GM11168 (cell line): ENCODE data around the gene RMC1.

Source experiments
- in situ Hi-C: fragments of 300-500 bp; cut with MboI; formaldehyde crosslinking; loops from one replicate; pipeline ENCODE4 v1.12.0; 2022; ENCODE audit warnings: low sequenced_read_pairs; ENCODE audit not compliant: unreplicated experiment

The RMC1 gene

DNA sequence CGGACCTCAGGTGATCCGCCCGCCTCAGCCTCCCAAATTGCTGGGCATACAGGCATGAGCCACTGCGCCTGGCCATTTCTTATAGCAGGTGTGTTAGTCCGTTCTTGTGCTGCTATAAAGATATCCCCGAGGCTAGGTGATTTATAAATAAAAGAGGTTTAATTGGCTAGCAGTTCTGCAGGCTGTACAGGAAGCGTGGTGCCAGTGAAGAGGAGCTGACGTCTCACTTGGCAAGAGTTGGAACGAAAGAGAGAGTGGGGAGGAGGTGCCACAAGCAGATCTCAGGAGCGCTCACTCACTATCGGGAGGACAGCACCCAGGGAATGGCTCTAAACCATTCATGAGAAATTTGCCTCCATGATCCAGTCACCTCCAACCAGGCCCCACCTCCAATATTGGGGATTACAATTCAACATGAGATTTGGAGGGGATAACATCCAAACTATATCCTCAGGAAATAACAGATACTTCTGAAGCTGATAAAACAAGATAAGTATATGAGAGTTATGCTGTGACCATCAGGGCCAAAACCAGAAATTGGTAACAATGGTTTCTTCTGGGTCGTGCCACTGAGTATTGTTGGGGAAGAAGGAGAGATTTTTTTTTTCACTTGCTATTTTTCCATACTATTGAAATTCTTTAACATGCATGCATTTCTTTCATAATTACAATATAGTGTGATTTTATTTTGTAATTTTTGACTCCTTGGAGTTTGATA is 7.4 kb upstream of the RMC1 start:
- in situ Hi-C loops: no loop called here

DNA sequence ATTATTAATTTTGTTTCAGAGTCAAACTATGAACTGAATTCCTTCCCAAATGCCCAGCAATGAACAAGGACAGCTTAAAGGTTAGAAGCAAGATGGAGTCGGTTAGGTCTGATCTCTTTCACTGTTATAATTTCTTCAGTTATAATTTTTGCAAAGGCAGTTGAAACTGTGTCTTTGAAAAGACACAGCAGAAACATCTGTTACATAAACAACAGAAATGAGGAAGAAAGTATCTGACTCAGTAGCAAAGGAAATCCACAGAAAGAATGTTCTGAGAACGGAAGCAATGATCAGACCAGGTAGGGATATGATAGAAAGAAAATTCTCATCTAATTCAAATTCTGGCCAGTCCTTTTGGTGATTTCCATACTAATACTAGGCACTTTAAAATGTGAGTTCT is 5.2 kb upstream of the RMC1 start:
- in situ Hi-C loops: no loop called here

DNA sequence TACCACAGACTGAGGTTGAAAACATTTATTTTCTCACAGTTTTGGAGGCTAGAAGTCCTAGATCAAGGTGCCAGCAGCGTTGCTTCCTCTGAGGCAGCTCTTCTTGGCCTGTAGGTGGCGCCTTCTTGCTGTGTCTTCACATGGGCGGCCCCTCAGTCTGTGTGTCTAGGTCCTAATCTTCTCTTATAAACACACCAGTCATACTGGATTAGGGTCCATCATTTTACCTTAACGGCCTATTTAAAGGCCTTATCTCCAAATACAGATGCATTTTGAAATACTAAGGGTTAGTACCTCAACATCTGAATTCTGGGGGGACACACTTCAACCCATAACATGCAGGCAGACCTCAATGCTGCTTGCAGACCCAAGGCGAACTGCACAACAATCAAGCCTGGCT is 4.4 kb upstream of the RMC1 start:
- in situ Hi-C loops: no loop called here

DNA sequence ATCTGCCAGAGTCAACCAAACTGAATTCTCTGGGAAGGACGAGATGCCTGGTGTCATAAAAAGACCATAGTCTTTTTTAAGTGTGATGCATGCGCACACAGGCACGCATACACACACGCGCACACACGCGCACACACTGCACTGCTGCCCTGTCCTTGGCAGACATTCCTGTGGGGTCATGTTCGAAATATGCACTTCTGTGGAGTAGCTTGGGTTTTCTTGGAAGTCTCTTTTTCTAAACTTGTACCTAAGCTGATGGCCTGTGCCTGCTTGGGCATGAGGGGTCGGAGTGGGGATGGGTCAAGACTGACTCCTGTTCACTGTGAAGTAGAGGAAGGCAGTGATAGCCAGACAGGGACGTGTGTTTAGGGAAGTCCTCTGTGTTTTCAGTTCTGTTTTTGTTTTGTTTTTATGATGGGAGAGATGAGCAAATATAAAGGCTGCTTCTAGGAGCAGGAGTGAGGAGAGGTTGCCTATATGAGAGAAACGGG is 4.0 kb upstream of the RMC1 start:
- in situ Hi-C loops: no loop called here

DNA sequence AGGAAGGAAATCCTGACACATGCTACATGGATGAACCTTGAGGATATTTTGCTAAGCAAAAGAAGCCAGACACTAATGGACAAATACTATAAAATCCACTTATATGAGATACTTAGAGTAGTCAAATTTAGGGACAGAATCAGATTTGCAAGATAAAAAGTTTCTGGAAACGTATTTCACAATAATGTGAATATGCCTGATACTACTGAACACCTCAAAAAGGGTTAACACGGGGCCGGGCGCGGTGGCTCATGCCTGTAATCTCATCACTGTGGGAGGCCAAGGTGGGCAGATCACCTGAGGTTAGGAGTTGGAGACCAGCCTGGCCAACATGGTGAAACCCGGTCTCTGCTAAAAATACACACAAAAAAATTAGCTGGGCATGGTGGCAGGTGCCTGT is 1.7 kb upstream of the RMC1 start:
- in situ Hi-C loops: no loop called here

DNA sequence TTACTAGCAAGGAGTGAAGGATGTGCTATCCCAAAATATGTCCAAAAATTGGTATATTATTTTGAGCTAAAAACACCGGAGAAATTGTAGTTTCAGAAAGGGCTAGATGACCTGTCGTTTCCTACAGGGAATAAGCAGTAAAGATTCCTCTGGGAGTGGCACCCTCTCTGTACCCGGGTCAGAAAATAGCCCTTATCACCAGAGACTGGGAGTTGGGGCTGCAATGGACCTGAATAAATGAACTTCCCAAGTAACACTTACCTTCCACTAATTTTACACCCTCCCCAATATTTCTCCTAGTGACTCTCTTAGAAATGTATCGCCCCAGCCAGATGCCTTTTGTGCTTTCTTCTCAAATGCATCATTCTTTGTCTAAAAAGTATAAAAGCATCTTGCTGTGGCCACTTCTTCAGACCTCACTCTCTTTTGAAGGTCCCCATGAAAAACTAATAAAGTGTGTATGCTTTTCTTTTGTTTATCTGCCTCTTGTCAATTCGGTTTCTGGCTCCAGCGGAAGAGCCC is 734 bp upstream of the RMC1 start:
- in situ Hi-C loops: no loop called here

DNA sequence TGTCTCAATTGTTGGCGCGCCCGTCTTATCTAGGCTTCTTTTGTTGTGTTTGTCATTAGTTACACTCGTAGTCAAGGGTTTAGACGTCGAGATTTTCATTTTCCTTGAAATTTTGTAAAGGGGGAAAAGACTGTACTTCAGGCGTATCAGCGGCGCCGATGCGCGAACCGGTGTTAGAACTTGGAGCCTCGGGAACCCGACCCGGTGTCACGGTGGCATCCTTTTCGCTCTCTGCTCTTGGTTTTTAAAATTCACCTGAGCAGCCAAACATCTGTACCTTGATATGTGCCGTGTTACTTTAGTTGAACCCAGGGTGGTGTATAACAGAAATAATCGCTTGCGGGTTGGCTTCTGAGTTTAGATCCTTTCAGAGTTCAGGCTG is 643 bp downstream of the RMC1 start:
- in situ Hi-C loops: no loop called here

DNA sequence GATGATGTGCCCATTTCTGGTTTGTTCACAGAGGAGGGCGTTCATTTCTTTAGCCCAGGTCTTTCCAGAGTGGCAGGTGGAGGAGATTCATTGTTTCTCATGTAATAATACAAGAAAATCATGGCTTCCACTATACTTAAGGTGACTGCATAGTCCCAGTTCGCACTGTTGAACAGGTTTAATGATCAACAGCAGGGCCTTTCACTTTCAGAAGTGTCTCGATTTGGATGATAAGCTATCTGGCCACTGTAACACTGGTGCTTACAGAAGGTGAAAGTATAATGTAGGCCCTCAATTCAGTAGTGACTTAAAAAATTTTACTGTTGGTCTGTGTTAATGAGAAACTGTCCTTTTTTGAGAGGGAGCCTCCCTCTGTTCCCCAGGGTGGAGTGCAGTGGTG is 1.4 kb downstream of the RMC1 start:
- in situ Hi-C loops: no loop called here

DNA sequence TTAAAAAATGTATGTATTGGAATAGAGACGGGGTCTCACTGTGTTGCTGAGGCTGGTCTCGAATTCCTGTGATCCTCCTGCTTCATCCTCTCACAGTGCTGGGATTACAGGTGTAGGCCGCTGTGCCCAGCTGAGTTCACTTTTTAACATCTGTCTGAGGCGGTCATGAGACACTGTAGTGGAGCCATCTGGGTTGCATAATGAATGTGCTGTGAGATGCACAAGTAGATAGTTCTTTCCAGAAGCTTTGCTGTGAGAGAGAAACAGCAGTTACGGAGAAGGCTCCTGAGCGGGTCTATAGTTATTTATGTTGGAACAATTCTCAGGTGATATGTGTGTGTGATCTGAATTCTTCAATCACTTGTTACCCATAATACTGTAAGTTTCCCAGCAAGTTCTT is 3.1 kb downstream of the RMC1 start:
- in situ Hi-C loops: no loop called here

DNA sequence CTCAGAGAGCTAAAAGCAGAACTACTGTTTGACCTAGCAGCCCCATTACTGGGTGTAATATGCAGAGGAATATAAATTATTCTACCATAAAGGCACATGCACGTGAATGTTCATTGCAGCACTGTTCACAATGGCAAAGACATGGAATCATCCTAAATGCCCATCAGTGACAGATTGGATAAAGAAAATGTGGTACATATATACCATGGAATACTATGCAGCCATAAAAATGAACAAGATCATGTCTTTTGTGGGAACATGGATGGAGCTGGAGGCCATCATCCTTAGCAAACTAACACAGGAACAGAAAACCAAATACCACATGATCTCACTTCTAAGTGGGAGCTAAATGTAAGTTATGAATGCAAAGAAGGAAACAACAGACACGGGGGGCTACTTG is 7.6 kb downstream of the RMC1 start:
- in situ Hi-C loops: loop anchor here (10.0 kb wide), 1 partner anchor 74 kb away; the partner anchor contains the start of gene NPC1

DNA sequence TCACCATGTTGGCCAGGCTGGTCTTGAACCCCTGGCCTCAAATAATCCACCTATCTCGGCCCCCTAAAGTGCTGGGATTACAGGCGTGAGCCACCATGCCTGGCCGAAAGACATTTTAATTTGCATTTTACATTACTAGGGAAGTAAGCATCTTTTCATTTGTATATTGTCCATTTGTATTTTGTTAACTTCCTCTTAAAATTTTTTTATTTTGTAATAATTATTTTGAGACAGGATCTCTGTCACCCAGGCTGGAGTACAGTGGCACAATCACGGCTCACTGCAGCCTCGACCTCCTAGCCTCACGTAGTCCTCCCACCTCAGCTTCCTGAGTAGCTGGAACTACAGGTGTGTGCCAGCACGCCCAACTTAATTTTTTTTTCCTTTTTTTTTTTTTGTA is 8.9 kb downstream of the RMC1 start:
- in situ Hi-C loops: loop anchor here (10.0 kb wide), 1 partner anchor 73 kb away; the partner anchor contains the start of gene NPC1

DNA sequence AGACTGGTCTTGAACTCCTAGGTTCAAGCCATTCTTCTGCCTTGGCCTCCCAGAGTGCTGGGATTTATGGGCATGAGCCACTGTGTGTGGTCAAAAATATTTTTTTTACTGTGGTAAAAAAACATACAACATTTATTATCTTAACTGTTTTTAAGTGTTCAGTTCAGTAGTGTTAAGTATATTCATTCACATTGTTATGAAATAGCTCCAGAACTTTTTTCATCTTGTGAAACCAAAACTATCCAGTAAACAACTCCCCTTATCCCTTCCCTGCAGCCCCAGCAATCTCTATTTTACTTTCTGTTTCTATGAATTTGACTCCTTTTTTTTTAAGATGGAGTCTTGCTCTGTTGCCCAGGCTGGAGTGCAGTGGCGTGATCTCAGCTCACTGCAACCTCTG is 9.3 kb downstream of the RMC1 start:
- in situ Hi-C loops: loop anchor here (10.0 kb wide), 1 partner anchor 72 kb away; the partner anchor contains the start of gene NPC1

DNA sequence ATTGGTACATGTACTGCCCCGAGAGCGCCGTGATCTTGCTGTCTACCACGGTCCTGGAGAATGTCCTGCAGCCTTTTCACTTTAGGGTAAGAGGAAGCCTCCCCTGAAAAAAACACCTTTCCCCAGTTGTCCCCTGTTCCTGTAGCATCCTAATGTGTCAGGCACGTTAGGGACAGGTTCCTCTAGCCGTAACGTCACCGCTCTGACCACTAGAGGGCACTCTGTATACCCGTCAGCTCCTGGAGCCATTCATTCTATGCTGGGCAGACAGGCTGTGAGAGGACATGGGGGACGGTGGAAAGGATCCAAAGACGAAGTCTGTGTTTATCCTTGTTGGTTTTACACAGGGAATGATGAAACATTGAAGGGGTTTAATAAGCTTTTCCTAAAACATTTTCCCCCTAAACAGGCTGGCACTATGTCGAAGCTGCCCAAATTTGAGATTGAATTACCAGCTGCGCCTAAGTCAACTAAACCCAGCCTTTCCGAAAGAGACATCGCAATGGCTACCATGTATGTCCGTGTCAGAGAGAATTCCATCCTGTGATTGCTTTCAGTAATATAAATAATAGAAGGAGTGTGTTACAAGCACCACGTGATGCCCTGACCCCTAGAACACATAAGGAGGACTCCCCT is 12.7 kb downstream of the RMC1 start:
- in situ Hi-C loops: loop anchor here (10.0 kb wide), 1 partner anchor 69 kb away; the partner anchor contains the start of gene NPC1

DNA sequence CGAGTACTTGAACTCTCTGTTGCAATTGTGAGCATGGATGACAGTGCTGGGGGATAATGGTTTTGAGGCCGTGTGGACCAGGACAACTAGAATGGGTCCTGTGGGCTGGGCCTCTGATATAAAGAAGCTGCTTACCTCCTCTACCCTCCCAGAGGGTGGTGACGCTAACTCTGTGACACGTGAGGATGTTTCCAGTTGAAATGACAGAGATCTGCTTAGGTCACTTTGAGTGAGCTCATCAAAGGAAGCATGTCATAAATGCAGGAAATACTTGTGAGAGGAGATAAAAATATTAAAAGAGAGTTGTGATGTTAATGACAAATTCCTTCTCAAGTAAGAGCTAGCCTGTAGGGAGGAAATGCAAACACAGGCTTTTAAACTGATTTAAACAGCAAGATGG is 16.4 kb downstream of the RMC1 start:
- in situ Hi-C loops: loop anchor here (10.0 kb wide), 1 partner anchor 65 kb away; the partner anchor contains the start of gene NPC1

DNA sequence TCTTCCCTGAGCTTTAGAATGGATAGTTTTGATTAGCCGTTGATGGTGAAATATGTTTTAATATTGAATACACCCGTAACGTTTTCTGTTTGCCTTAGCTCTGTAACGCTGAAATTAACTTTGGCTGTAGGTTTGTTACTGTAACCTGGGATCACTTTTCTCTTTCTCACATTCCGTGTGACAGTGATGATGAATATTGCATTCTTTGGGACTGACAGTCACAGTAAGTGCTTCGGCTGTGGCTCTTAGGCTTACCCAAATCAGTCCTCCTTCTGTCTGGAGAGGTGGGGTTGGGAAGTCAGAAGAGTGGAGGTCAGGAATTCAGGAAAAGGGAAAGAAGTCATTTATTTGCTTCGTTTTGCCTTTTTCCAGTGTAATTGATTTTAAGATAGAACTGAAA is 18.0 kb downstream of the RMC1 start:
- in situ Hi-C loops: no loop called here

DNA sequence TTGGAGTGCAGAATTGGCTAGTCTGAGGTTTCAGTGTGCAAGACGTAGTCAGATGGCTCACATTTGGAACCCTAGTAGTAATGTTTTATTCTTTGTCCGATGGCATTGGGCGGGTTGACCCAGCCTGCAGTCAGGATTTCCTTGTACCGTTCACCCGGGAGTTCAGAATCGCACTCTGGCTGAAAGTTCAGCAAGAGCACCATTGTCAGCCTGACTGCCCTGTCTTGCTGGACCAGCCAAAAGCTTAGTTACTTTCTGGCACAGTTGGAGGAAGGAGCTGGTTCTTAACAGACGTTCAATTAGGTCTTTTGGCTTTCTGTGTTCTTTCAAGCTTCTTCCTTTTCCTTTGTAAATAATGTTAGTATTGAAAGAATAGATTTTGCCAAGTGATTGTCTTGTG is 18.6 kb downstream of the RMC1 start:
- in situ Hi-C loops: no loop called here

DNA sequence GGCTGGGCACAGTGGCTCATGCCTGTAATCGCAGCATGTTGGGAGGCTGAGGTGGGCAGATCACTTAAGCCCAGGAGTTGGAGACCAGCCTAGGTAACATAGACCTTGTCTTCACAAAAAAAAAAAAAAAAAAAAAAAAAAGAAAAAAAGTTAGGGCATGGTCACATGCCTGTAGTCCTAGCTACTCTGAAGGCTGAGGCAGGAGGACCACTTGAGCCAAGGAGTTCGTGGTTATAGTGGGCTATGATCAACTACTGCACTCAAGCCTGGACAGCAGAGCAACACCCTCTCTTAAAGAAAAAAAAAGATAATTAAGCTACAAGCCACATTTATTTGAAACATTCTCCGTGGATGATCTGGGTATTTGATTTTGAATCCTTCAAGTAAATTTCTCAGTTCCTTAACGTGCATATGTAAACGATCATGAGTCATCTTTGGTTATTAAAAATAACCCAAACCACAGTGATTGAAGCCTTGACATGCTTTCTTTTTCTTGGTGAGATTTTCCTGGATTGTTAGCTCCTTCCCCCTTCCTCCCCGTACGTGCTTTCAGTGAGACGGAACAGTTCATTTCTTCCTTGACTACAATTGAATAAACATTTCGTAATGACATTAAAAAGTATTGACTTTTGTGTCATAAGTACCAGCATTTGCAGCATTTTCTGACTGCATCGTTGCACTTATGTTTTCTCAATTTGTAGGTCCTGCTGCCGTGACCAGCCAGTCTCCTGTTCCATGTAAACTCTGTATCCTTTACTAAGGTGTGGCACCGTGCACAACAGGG is 20.3 kb downstream of the RMC1 start:
- in situ Hi-C loops: no loop called here

DNA sequence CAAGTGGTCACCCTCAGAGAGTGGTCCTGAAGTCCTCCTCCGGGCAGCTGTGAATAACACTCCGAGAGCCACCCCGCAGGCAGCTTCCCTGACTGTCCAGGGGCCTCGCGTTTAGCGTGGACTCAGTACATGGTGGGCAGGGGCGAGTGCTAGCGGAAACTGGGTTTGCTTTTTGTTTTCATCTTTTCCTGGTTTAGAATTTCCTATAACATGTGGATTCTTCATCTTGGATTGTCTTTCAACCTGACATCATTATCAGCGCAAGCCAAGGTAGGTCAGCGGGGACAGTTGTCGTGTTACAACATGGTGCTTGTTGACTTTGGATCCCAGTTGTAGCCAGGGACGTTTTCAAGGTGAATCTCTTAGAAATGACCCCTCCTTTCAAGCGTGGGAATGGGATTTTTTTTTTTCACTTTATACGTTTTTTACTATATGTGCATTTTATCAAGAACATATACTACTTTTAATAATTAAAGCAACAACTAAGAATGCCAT is 20.9 kb downstream of the RMC1 start:
- in situ Hi-C loops: no loop called here

DNA sequence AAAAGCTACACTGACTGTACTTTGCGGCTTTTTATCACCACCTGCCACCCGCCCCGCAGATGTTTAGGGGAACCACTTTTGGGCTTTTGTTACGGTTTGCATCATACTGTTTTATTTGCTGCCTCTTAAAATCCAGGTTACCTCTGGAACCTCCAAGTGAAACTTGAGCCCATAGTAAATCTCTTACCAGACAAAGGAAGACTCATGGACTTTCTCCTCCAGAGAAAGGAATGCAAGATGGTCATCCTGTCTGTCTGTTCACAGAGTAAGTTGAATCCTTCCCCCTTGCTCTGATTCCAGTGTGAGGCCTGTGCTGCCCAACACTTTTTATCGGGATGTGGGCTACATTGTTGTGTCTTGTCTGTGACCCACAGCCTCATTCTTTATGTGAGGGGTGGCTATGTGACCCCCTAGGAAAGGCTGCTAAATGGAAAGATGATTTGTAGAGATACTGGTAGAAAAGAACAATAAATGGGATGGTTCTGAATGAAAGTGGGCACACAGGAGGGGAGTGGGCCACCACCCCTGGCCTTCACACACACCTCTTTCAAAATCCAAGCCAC is 23.3 kb downstream of the RMC1 start:
- in situ Hi-C loops: no loop called here
